Dermis blood vessel endothelial cell (primary cell): Measurements from ENCODE around the gene L2HGDH. TPM values are rescaled to one million over a fixed set of nuclear protein-coding genes. Genes with fewer than 3 reads are reported as not detected.
A peak's percentile ranks its signal among the peaks of the same experiment; 100 is the strongest.

ENCODE experiments used
- DNase-seq: peaks from one replicate; pipeline ENCODE4 v3.0.0; 2010
- total RNA-seq: library from RNA; depleted of rRNA; stranded (reverse); fragments of >200 nt; gene quantifications from 2 replicates; pipeline ENCODE4 v1.2.3, GENCODE V29; 2014

The L2HGDH gene
- total RNA-seq, 1 donor from 2014 or later: 4.4 TPM

DNA sequence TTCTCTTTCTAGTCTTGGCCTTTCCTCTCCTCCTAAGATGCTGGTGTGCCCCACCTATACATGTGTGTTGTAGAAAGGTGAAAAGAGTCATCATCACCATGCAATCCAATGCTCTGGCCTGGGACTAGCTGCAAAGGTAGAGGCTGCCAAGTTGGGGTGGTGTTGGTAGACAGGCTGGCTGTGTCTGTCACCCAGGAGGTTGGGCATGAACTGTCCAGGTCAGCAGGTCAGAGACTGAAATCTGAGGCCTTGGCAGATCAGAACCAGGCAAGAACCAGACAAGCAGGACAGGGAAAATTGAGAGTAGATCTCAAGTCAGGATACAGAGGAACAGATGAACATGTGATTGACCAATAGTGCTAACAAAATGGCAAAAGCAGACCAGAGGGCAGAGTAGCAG, 26.2 kb downstream of the L2HGDH start:
- no peak for DNase-seq

DNA sequence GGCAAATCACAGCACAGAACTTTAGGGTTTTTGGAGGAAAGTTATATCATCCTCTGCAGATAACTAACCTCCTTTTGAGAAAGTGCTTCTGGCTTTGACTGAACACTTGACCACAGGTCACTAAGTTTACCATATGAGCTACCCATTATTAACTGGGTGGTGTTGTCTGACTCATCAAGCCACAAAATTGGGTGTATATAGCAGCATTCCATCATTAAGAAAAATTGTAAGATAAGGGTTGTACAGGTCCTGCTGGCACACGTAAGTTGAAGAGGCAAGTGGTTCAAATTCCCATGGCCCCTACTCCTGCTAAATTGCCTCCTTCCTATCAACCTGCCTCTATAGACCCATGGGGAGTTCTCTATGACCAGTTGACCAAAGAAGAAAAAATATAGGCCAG, 39.5 kb downstream of the L2HGDH start:
- DNase-seq: no peak

DNA sequence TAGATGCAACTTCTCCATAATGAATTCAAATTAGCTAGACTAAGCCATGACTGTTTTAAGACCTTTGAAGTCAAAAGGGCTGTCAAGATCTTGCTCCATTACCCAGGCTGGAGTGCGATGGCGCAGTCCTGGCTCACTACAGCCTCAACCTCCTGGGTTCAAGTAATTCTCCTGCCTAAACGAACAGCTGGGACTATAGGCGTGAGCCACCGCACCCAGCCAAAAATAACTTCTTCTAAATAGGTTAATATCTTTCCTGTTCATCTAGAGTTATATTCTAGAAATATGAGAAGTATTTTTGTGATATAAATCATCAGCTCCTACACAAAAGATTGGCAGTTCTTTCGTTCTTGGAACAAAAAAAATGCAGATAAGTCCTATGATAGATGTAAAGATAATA, 41.1 kb downstream of the L2HGDH start:
- DNase-seq: no peak

DNA sequence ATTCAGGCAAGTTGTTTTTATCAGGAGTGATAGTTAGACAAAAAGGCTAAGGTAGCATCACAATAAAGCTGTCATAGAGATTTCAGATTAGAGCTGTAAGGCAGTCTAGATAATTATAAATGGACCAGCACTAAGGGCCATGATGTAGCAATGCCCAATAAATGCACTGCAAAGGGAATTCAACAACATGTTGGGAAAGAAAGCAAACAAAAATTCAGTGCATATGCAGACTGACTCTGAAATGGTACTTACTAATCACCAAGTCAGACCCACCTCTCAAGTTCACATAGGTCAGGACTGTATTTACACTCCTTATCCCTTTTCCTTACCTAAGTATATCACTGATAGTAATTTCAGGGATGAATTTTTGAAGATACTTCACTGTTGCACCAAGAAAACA, 47.0 kb downstream of the L2HGDH start:
- DNase-seq: no peak

DNA sequence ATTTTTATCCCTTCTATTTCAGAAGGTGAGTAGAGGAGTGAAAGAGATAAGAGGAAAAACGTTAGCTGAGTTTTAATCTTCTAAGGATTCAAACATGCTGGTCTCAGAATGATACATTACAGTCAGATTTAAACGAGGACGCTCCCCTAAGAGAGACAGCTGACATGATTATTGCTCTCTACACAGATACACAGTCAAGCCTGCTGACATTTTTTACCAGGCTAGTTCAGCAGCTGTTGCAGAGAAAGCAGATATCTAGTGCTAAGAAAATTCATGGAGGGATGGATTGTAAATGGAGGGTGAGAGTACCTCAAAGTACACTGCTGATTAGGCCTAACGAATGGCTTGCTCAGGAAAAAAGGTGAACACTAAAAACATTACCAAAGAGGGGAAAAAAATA, 48.7 kb downstream of the L2HGDH start:
- no peak for DNase-seq

DNA sequence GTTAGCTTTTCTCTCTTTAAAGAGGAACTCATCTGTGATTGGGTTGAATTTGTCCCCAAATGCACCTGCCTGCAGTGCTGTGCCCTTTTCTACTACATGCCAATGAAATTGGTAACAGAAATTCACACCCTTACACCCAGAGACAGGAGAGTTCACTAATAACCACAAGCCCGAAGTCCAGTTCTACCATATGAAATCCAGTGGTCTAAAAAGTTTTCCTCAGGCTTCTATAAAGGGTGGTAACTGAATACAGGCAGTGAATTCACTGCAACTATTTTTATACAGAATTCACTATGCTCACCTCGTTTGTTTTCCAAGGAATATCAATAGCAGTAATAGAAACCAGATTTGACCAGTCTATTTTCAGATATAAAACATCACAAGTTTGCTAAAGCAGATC, 49.2 kb downstream of the L2HGDH start:
- DNase-seq: no peak

DNA sequence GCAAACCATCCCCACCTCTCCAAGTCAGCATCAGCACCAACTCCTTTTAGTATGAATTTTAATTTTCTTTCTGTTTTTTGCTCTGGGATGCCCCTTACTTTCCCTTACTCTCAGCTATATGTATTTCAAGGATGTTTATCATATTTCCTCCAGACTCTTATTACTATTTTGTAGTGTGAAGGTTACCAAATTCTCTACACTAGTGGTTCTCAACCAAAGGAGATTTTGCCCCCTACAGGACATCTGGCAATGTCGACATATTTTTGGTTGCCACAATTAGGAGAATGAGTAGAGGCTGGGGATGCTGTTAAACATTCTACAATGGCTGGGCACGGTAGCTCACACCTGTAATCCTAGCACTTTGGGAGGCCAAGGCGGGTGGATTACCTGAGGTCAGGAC, 51.5 kb downstream of the L2HGDH start:
- DNase-seq: peak; percentile 57

DNA sequence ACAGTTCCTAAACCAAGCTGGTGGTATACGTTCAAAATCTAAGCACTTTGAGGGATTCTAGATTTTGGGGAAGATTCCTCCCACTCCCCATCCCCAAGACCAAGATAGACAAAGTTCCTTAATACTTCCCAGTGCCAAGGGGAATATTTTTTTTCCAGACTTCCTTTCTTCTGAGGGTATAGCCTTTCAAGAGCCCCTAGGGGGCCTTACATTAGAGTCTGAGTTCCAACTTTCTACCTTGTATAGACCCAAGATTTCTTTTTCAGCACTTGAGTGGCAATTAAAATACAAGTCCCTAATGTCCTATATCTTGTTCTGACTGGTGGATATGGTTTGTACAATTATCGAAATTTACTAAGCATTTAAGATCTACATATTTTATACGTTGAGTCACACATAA, 52.0 kb downstream of the L2HGDH start:
- DNase-seq: no peak

DNA sequence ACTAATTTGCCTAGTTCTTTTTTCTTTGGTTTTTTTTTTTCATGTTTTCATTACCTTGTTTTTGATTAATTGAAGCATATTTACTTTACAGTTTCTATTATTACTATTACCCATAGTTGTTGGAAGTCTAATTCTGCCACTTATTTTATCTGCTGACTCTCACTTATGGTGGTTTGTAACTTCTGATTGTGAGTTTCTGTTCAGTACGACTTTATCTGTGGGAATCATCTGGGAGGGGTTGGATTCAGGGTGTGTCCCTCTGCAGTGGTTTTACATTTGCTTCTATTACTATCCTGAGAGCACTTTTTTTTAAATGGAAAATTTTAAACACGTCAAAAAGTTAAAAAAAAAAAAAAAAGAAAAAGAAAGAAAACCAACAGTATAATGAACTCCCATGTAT, 54.3 kb downstream of the L2HGDH start:
- DNase-seq: no peak

DNA sequence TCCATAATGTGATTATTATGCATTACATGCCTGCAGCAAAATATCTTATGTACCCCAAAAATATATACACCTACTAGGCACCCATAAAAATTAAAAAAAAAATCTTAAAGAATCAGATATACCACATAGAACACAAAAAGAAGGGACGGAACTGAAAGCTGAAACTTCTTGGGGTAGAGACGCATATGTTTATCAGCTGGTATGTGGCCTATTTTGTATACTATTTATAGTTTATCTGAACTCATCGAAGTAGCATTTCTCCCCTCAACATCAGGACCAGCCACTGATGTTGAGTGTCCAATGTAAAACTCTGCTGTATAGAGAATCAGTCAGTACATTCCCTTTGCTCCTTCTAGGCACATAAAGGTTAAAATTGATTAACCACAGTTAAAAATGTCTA, 57.8 kb downstream of the L2HGDH start:
- no peak for DNase-seq

DNA sequence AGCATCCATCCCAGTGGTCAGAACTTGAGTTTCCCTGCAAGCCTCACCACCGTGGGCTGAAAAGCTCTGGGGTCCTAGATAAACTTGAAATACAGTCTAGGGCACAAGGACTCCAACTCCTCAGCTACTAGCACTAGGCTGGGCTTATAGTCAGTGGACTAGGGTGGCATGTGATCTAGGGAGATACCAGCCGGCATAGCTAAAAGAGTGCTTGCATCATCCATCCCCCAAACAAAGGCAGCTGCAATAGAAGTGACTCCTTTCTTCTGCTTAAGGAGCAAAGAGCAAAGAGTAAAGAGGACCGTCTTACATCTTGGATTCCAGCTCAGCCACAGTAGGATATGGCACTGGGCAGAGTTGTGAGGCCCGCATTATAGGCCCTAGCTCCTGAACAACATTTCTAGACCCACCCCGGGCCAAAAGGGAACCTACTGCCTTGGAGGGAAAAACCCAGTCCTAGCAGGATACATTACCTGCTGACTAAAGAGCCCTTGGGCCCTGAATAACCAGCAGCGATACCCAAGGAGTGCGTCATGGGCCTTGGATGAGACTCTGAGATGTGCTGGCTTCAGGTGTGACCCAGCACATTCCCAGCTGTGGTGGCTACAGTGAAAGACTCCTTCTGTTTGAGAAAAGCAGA, 62.8 kb downstream of the L2HGDH start:
- DNase-seq: no peak

DNA sequence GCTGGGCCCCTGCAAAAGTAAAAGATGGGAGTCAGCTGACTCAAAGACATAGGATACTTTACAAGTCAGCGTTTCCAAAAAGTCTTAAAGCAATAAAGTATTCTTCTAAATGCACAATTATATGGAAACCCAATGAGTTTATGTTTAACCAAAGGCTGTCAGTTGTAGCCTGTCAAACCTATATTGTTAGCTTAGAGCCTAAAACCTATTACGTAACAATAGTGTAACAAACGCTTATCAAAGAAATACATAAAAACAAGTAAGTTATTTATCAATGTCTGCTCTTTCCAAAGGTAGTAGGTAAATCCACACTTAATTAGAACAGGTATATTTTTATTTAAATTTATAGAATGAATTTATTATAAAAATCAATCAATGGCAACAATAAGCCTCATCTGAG, 64.8 kb downstream of the L2HGDH start:
- DNase-seq: no peak

DNA sequence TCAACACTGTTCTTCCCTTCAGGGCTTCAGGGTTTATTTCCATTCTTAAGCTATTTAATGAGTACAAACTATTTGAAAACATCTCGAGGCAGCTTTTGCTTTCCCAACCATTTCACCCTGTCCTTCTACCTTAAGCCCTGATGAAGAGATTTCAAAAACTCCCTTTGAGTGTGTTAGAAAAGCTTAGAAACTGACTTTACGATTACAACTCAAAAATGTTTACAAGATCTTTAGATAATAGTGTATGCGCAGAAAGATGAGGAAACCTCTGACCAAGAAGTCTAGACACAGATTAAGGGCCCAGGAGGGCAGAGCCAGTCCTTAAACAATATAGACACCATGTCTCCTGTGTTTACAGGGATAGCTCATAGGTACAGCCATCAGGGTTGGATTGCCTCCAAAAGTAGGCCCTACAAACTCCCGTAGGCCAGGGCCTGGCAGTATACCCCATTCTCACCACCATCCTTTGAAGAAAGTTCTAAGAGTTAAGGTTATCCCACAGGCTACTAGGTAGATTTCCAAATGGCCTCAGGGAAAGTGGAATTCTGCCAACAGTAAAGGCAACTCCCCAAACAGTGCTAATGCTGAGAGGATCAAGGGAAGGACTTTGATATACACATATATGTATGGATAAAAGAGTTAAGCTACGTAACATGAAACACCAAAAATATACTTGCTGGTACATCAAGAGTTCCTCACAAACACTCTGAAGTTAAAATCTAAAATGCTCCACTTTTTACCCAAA, 69.3 kb downstream of the L2HGDH start:
- no peak for DNase-seq

DNA sequence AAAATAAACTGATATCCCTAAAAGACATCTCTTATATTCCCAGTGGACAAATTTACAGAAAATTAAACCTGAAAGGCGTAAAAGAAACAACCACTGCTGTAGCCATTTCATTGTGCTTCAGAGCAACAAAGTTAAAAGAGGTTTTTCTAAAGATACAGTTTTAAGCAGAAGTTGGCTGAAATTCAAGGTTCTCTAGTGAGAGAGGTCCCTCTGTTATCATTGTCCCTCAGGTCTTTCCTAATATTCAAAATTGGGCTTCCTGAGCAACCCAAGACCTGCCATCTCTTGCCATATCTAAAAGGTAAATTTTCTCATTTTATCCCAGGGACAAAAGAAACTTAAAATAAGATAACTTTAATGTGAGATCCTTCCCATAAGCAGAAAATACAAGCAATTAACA, 69.9 kb downstream of the L2HGDH start:
- DNase-seq: no peak

DNA sequence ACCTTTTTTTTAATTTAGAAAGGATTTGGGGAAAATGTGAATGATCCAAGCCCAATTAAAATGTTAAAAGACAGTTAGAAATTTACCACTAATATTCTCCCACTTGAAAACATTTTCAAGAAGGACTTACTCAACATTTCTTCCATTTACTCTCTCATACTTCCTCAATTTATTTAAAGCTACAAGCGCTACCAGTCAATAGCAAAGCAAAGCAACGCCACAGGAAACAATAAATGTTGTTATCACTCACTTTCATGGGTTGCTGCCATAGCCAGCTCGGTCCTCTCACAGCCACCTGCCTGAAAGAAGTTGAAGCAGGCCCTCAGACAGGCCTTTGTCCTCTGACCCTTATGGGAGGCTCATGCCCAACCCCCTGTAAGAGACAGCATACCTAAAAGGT, 74.6 kb downstream of the L2HGDH start:
- DNase-seq: no peak

DNA sequence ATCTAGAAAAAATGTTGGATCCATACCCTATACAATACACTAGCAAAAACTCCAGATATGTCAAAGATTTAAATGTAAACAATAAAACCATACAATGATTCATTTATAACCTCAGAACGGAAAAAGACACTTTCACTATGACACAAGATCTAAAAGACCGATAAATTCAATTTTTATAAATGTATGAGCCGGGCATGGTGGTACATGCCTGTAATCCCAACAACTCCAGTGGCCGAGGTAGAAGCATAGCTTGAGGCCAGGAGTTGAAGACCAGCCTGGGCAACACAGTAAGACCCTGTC, 78.1 kb downstream of the L2HGDH start:
- no peak for DNase-seq

DNA sequence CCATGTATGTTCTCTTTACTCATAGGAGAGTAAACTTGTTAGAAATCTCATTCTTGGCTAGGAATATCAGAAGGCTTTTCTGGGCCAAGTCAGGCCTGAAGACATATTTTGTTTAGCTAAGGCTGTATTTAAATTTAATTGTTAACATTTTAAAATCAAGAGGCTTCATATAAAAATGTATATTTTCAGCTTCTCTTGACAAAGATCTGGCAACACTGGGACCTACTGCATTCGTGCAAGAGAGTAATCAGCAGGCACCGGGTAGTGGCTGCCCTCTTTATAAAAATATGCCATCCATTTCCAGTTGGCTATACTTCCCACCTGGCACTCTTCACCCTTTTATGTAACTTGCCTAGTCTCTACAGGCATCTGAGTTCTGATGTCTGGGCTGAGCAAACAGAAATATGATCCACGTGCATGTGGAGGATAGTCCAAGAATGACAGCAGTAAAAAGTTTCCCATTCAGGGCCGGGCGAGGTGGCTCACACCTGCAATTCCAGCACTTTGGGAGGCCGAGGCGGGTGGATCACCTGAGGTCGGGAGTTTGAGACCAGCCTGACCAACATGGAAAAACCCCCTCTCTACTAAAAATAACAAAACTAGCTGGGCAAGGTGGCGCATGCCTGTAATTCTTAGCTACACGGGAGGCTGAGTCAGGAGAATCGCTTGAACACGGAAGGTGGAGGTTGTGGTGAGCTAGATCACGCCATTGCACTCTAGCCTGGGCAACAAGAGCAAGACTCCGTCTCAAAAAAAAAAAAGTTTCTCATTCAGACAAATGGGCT, 78.7 kb downstream of the L2HGDH start:
- DNase-seq: no peak

DNA sequence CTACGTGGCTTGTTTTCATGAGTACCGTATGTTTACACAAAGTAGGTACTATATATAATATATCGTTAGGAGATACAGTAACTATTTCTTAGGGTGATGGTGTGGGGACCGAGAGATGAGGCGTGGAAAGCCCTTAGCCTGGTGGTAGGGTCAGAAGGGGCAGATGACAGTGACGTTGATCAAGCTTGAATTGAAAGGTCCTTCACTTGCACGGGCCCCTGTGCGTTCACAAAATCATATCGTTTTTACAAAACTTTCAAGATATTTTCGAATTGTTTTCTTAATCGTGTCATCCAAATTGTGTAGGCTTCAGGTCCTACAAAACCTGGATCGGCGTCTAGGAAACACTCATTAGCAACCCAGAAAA, 79.8 kb downstream of the L2HGDH start:
- DNase-seq: no peak

DNA sequence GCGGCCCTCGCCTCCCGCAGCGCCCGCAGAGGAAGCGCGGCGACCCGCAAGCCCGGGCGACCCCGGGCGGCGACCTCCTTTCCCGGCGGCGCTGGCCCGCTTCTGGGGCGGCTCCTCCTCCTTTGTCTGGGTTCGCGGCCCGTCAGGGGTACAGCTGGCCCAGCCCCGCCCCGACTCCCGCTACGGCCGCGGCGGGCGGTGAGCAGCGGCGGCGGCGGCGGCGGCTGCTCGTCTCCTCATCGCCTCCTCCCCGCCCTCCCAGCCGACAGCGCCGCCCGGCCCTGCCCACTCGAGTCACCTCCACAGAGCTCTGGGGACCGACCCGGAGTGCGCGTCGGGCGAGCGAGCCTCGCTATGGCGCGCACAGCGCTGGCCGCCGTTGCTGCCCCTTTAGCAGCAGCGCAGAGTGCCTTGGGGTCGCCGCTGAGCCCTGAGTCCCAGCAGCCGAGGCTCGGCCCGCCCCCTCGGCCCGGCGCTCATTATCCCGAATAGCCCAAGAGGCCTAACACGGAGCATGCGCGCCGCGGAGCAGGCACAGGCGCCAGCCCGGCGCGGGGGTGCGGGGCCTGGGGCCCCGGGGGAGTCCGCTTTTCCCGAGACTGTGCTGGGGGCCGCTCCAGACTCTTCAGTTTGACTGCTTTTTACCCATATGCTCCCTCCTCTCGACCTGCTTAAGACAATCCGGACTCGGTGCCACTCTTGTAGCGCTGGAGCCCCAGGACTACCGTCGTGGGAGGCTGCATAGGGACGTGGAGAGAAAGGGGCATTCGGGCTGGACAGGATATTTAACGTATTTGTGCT, 80.4 kb downstream of the L2HGDH start, which contains the start of gene SOS2:
TSS of gene SOS2 (minus strand) at position 104 of the 801 bp plus-strand sequence. CDS start 295 bp downstream, outside the sequence.
- DNase-seq: peak; percentile 89

DNA sequence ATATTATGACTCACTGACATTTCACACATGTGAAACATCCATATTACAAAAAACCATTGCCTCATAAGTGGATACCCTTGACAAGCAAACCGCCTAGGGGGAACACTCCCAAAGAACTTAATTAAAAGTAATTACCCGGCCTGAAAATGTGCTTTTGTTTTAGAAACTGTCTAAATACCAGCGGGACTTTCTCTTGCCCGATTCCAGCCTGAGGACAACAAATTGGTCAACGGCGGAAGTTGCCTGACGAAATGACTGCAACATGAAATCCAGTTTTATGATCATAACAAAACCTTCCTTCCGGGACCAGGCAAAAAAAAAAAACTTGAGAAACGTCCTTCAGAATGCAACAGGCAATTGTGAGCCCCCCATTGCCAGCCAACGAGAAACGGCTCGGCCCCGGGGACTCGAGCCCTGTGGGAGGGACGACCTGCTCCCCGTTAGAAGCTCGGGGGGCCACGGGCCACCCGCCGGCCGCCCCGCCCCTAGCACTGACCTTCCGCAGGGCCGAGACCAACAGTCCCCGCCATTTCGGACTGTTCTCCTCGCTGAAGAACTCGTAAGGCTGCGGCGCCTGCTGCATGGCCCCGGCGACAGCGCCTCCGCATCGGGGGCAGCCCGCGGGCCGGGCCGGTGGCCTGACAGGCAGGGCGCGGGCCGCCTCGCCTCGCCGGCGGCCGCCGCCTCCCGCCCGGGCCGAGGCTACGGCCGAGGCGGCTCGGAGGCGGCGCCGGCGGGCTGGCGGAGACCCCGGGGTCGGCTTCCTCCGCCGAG, 81.1 kb downstream of the L2HGDH start:
- peak; percentile 61 for DNase-seq

DNA sequence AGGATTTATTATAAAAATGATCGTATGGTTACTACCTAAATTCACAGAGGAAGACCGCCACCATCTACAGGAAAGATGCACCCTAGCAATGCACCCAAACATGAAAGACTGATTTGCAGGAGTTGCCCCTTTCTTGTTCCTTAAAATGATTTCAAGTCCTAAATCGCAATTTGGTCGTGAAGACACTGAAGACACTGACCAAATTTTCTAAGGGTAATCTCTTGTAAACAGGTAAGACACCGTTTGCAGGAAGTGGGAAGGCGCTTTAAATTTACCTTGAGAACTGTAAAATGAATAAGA, 81.7 kb downstream of the L2HGDH start:
- no peak for DNase-seq

DNA sequence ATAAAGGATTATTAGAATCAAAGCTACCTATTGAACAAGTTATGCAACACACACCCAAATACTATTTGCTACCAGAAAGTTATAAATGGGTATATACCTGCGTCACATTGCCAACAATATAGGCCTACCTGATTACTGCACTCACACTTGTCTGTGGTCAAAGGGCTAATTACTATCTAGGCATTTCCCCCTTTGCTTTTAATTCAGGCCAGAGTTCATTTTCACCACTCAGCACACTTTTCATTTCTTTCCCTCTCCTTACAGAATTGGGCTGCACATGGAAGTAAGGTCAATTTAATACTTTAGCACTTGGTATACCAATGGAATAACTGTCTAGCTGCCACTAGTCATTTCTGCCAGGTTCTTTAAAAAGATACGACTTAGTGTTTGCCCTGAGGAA, 82.3 kb downstream of the L2HGDH start:
- DNase-seq: peak; percentile 2

DNA sequence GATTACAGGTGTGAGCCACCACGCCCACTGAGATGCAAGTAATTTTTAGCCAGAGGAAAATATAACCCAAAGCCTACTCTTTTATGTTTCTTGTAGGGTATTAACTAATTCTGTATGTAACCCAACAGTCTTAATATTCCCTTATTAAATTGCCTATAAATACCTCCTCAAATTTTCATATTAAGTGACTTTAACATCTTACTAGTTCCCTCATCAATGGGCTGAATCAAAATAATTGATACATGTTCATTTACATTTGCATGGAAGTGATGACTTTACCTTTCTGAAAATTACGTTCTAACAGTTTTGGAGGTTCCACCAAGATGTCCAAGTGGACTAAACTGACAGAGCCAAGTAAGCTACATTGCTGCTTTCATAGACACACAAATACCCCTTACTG, 83.7 kb downstream of the L2HGDH start:
- no peak for DNase-seq
